Superior temporal gyrus (tissue), 1 donor: ENCODE results near the gene SUDS3.
A peak's percentile ranks its signal among the peaks of the same experiment; 100 is the strongest.
"Not testable (repeated sequence)": the region's sequence is repeated elsewhere in the genome, so short reads cannot be mapped to it uniquely, and the experiment has no call there.

Experiments used
- DNase-seq: peaks from one replicate; pipeline ENCODE4 v3.0.0-alpha.2; 2016; ENCODE audit errors: extremely low spot score

Gene SUDS3

GRCh38 chr12:118376089-118377020 lies at the start of gene SUDS3:
Gene SUDS3, plus strand, starts transcription at chr12:118376555. Its CDS starts 137 bp downstream, at chr12:118376692.
- peak; percentile 97 for DNase-seq

- DNase-seq: no peak
Observed at GRCh38 chr12:118326991-118327390, 49.4 kb upstream of the SUDS3 start.

GRCh38 chr12:118327391-118327790 lies 49.0 kb upstream of the SUDS3 start:
- DNase-seq: no peak

- no peak for DNase-seq
Observed at GRCh38 chr12:118328486-118329330, 47.6 kb upstream of the SUDS3 start.

- no peak for DNase-seq
Observed at GRCh38 chr12:118330421-118331018, 45.8 kb upstream of the SUDS3 start.

- DNase-seq: no peak
Observed at GRCh38 chr12:118332511-118332910, 43.8 kb upstream of the SUDS3 start.

- DNase-seq: no peak
Observed at GRCh38 chr12:118334241-118334640, 42.1 kb upstream of the SUDS3 start.

- DNase-seq: no peak
Observed at GRCh38 chr12:118334939-118335567, 41.3 kb upstream of the SUDS3 start.

- DNase-seq: no peak
Observed at GRCh38 chr12:118336123-118336522, 40.2 kb upstream of the SUDS3 start.

- no peak for DNase-seq
Observed at GRCh38 chr12:118337194-118337838, 39.0 kb upstream of the SUDS3 start.

GRCh38 chr12:118342090-118342489 lies 34.3 kb upstream of the SUDS3 start:
- no peak for DNase-seq

GRCh38 chr12:118344829-118345228 lies 31.5 kb upstream of the SUDS3 start:
- no peak for DNase-seq

GRCh38 chr12:118345355-118345754 lies 31.0 kb upstream of the SUDS3 start:
- no peak for DNase-seq

GRCh38 chr12:118346895-118347294 lies 29.5 kb upstream of the SUDS3 start:
- DNase-seq: no peak

- DNase-seq: no peak
Observed at GRCh38 chr12:118347916-118348315, 28.4 kb upstream of the SUDS3 start.

GRCh38 chr12:118350908-118351559 lies 25.3 kb upstream of the SUDS3 start:
- no peak for DNase-seq

GRCh38 chr12:118353721-118354120 lies 22.6 kb upstream of the SUDS3 start:
- DNase-seq: no peak

- DNase-seq: not testable (repeated sequence)
Observed at GRCh38 chr12:118354503-118354902, 21.9 kb upstream of the SUDS3 start.

GRCh38 chr12:118354903-118355302 lies 21.5 kb upstream of the SUDS3 start:
- no peak for DNase-seq

- no peak for DNase-seq
Observed at GRCh38 chr12:118355843-118356242, 20.5 kb upstream of the SUDS3 start.

GRCh38 chr12:118356809-118357256 lies 19.5 kb upstream of the SUDS3 start:
- no peak for DNase-seq
